SK-N-SH treated with all-trans-retinoic acid at 6 μM for 48 hours (cell line): ENCODE results near the gene KRT15.

Experiments used
- ATAC-seq: fragments of 200-7000 bp; cut with Tn5 transposase; 3 replicates; pipeline ENCODE4 v1.9.1; 2020; ENCODE audit warnings: mild to moderate bottlenecking, moderate library complexity
- ARNTL ChIP-seq: fragments of 450-650 bp; formaldehyde crosslinking; IDR thresholded peaks from 2 replicates; pipeline ENCODE4 v1.5.0; 2020; ENCODE audit warnings: low read depth, mild to moderate bottlenecking, moderate library complexity, borderline replicate concordance
- BACH2 ChIP-seq: fragments of 250-450 bp; sonication (Bioruptor Pico); IDR thresholded peaks from 2 replicates; pipeline ENCODE4 v1.9.0; 2021; ENCODE audit warnings: mild to moderate bottlenecking, borderline replicate concordance
- CREB5 ChIP-seq: fragments of 250-450 bp; sonication (Bioruptor Pico); IDR thresholded peaks from 2 replicates; pipeline ENCODE4 v1.5.1; 2020; ENCODE audit warnings: low read depth, mild to moderate bottlenecking, moderate library complexity
- CSDC2 ChIP-seq: fragments of 250-450 bp; sonication (Bioruptor Pico); IDR thresholded peaks from 2 replicates; pipeline ENCODE4 v1.5.0; 2020; ENCODE audit warnings: mild to moderate bottlenecking, moderate library complexity
- ESRRG ChIP-seq: fragments of 250-450 bp; sonication (Bioruptor Pico); IDR thresholded peaks from 2 replicates; pipeline ENCODE4 v1.6.1; 2021; ENCODE audit warnings: mild to moderate bottlenecking
- ISL1 ChIP-seq: fragments of 250-450 bp; sonication (Bioruptor Pico); IDR thresholded peaks from 2 replicates; pipeline ENCODE4 v2.1.2; 2022; ENCODE audit warnings: mild to moderate bottlenecking, moderate library complexity
- OSR1 ChIP-seq: fragments of 250-450 bp; sonication (Bioruptor Pico); IDR thresholded peaks from 2 replicates; pipeline ENCODE4 v1.8.0; 2022; ENCODE audit warnings: moderate library complexity, mild to moderate bottlenecking, inconsistent platforms
- PATZ1 ChIP-seq: fragments of 250-450 bp; sonication (Bioruptor Pico); IDR thresholded peaks from 2 replicates; pipeline ENCODE4 v1.8.0; 2020; ENCODE audit warnings: mild to moderate bottlenecking, moderate library complexity, borderline replicate concordance
- PPARA ChIP-seq: fragments of 250-450 bp; sonication (Bioruptor Pico); IDR thresholded peaks from 2 replicates; pipeline ENCODE4 v1.5.0; 2020; ENCODE audit warnings: mild to moderate bottlenecking, borderline replicate concordance
- RARB ChIP-seq: fragments of 250-450 bp; sonication (Bioruptor Pico); IDR thresholded peaks from 2 replicates; pipeline ENCODE4 v1.8.0; 2021; ENCODE audit warnings: mild to moderate bottlenecking, moderate library complexity
- SNAI2 ChIP-seq: fragments of 250-450 bp; sonication (Bioruptor Pico); IDR thresholded peaks from 2 replicates; pipeline ENCODE4 v1.5.0; 2020; ENCODE audit warnings: mild to moderate bottlenecking, moderate library complexity
- TOX ChIP-seq: fragments of 250-450 bp; sonication (Bioruptor Pico); IDR thresholded peaks from 2 replicates; pipeline ENCODE4 v1.8.0; 2021; ENCODE audit warnings: mild to moderate bottlenecking, moderate library complexity, borderline replicate concordance
- ZNF565 ChIP-seq: fragments of 450-650 bp; formaldehyde crosslinking; conservative IDR thresholded peaks from 2 replicates; pipeline ENCODE4 v1.5.0; 2020; ENCODE audit warnings: low read depth, mild to moderate bottlenecking, moderate library complexity
- TF ChIP-seq, protein P1 (sequence below): fragments of 250-450 bp; sonication (Bioruptor Pico); IDR thresholded peaks from 2 replicates; pipeline ENCODE4 v1.5.0; 2020; ENCODE audit warnings: mild to moderate bottlenecking, moderate library complexity
- TF ChIP-seq, protein P2 (sequence below): fragments of 250-450 bp; sonication (Bioruptor Pico); IDR thresholded peaks from 2 replicates; pipeline ENCODE4 v1.5.1; 2021; ENCODE audit warnings: mild to moderate bottlenecking, moderate library complexity
- TF ChIP-seq, protein P3 (sequence below): fragments of 250-450 bp; sonication (Bioruptor Pico); IDR thresholded peaks from 2 replicates; pipeline ENCODE4 v1.8.0; 2021; ENCODE audit warnings: low read depth, mild to moderate bottlenecking, moderate library complexity, borderline replicate concordance

The KRT15 gene

GRCh38 chr17:41512546-41513167 lies 6.0 kb downstream of the KRT15 start (continued):
- TF ChIP-seq, protein P1, sequence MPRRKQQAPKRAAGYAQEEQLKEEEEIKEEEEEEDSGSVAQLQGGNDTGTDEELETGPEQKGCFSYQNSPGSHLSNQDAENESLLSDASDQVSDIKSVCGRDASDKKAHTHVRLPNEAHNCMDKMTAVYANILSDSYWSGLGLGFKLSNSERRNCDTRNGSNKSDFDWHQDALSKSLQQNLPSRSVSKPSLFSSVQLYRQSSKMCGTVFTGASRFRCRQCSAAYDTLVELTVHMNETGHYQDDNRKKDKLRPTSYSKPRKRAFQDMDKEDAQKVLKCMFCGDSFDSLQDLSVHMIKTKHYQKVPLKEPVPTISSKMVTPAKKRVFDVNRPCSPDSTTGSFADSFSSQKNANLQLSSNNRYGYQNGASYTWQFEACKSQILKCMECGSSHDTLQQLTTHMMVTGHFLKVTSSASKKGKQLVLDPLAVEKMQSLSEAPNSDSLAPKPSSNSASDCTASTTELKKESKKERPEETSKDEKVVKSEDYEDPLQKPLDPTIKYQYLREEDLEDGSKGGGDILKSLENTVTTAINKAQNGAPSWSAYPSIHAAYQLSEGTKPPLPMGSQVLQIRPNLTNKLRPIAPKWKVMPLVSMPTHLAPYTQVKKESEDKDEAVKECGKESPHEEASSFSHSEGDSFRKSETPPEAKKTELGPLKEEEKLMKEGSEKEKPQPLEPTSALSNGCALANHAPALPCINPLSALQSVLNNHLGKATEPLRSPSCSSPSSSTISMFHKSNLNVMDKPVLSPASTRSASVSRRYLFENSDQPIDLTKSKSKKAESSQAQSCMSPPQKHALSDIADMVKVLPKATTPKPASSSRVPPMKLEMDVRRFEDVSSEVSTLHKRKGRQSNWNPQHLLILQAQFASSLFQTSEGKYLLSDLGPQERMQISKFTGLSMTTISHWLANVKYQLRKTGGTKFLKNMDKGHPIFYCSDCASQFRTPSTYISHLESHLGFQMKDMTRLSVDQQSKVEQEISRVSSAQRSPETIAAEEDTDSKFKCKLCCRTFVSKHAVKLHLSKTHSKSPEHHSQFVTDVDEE (CRISPR knock-in tag), result no peak
- TF ChIP-seq, all 23 proteins: peak for 0

GRCh38 chr17:41511716-41512115 lies 7.0 kb downstream of the KRT15 start:
- no peak for TF ChIP-seq ZNF565 (CRISPR knock-in tag)
- TF ChIP-seq PPARA, result no peak
- TF ChIP-seq ARNTL (CRISPR knock-in tag), result no peak
- TF ChIP-seq ESRRG (CRISPR knock-in tag), result no peak
- TF ChIP-seq OSR1, result no peak
- no peak for TF ChIP-seq SNAI2
- TF ChIP-seq, protein P2, sequence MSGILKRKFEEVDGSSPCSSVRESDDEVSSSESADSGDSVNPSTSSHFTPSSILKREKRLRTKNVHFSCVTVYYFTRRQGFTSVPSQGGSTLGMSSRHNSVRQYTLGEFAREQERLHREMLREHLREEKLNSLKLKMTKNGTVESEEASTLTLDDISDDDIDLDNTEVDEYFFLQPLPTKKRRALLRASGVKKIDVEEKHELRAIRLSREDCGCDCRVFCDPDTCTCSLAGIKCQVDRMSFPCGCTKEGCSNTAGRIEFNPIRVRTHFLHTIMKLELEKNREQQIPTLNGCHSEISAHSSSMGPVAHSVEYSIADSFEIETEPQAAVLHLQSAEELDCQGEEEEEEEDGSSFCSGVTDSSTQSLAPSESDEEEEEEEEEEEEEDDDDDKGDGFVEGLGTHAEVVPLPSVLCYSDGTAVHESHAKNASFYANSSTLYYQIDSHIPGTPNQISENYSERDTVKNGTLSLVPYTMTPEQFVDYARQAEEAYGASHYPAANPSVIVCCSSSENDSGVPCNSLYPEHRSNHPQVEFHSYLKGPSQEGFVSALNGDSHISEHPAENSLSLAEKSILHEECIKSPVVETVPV (CRISPR knock-in tag), result no peak
- TF ChIP-seq, protein P1 (CRISPR knock-in tag), result no peak
- TF ChIP-seq CSDC2, result no peak
- TF ChIP-seq CREB5 (CRISPR knock-in tag), result no peak
- TF ChIP-seq, protein P3, sequence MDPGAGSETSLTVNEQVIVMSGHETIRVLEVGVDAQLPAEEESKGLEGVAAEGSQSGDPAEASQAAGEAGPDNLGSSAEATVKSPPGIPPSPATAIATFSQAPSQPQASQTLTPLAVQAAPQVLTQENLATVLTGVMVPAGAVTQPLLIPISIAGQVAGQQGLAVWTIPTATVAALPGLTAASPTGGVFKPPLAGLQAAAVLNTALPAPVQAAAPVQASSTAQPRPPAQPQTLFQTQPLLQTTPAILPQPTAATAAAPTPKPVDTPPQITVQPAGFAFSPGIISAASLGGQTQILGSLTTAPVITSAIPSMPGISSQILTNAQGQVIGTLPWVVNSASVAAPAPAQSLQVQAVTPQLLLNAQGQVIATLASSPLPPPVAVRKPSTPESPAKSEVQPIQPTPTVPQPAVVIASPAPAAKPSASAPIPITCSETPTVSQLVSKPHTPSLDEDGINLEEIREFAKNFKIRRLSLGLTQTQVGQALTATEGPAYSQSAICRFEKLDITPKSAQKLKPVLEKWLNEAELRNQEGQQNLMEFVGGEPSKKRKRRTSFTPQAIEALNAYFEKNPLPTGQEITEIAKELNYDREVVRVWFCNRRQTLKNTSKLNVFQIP (CRISPR knock-in tag), result no peak
- ATAC-seq, result no peak

GRCh38 chr17:41511116-41511515 lies 7.6 kb downstream of the KRT15 start:
- no peak for ATAC-seq
- TF ChIP-seq, protein P2 (CRISPR knock-in tag), result no peak
- no peak for TF ChIP-seq ZNF565 (CRISPR knock-in tag)
- no peak for TF ChIP-seq BACH2
- no peak for TF ChIP-seq PPARA
- TF ChIP-seq ISL1 (CRISPR knock-in tag), result no peak
- no peak for TF ChIP-seq CSDC2
- no peak for TF ChIP-seq TOX
- no peak for TF ChIP-seq PATZ1 (CRISPR knock-in tag)
- TF ChIP-seq RARB (CRISPR knock-in tag), result no peak
- no peak for TF ChIP-seq ARNTL (CRISPR knock-in tag)
